ENCODE data around the gene CDT1. TPM values are rescaled to one million over a fixed set of nuclear protein-coding genes. Genes with fewer than 3 reads are reported as not detected.

CDT1 gene
- total RNA-seq, 1 experiment from 2014 or later = 74.1 TPM

GRCh38 chr16:88839745-88840599 is 36.4 kb downstream of the CDT1 start:
- no peak overlapping the region for H3K9ac ChIP-seq (ENCODE audit: extremely low read depth, insufficient read length, low read length)
- H3K23me2 ChIP-seq (ENCODE audit: insufficient read length, low read depth, low read length, poor library complexity, severe bottlenecking) = no peaks in the 10 kb centered on the region
- no peak for TF ChIP-seq CTCF (conservative IDR thresholded peaks at IDR 0.05)
- no peak overlapping the region for H2BK20ac ChIP-seq (ENCODE audit: low read depth, low read length, poor library complexity, severe bottlenecking)
- H4K8ac ChIP-seq (replicated peaks; ENCODE audit: insufficient read length, low read depth, low read length) = no peak overlapping the region
- H3K4me2 ChIP-seq (ENCODE audit: insufficient read depth, insufficient read length, low read length) = no peak overlapping the region
- H3K9me3 Mint-ChIP-seq = no peaks in the 10 kb centered on the region
- H3K79me2 ChIP-seq (ENCODE audit: insufficient read depth, low read length) = no peaks in the 10 kb centered on the region
- no peak overlapping the region for H2BK12ac ChIP-seq (ENCODE audit: insufficient read length, low read depth, low read length)
- no peaks in the 10 kb centered on the region for H3K9me3 ChIP-seq (ENCODE audit: control insufficient read depth, low read depth, low read length)
- no peak overlapping the region for H3K4ac ChIP-seq (ENCODE audit: low read depth, low read length)
- no CpG with 5 or more reads among the region's 24 CpGs for WGBS (ENCODE audit: extremely low coverage, insufficient read length, low lambda C conversion rate)
- H3K27ac Mint-ChIP-seq = no peak overlapping the region
- DNase-seq = no peak
- H3K79me1 ChIP-seq (ENCODE audit: insufficient read depth, low read depth, low read length, poor library complexity, severe bottlenecking) = no peaks in the 10 kb centered on the region
- H3K4me3 Mint-ChIP-seq = no peak overlapping the region; a peak in 1 of 5 replicates
- no peak overlapping the region for H2AK5ac ChIP-seq (ENCODE audit: insufficient read length, low read length)
- no peak overlapping the region for H4K5ac ChIP-seq (ENCODE audit: insufficient read length, low read depth, low read length)
- no peak overlapping the region for H3K27ac ChIP-seq (ENCODE audit: insufficient read length, low read depth, low read length)
- no peak overlapping the region for H3K14ac ChIP-seq (ENCODE audit: insufficient read depth, low read length)
- H3K36me3 Mint-ChIP-seq (ENCODE audit: insufficient read depth in 1 of 3, low read depth in 3 of 3) = peaks cover 4 to 15% (median 13%) of the 10 kb centered on the region in 3 experiments; a peak in 6 of 7 replicates
- H3K4me1 Mint-ChIP-seq = no peaks in the 10 kb centered on the region
- H2BK15ac ChIP-seq (ENCODE audit: low read depth, low read length) = no peak overlapping the region
- H3K23ac ChIP-seq (ENCODE audit: insufficient read length, low read depth, low read length) = no peak overlapping the region
- no peak overlapping the region for H2BK5ac ChIP-seq (ENCODE audit: insufficient read length, low read length)
- no peak overlapping the region for H3T11ph ChIP-seq (ENCODE audit: low read length)
- no peaks in the 10 kb centered on the region for H4K20me1 ChIP-seq (ENCODE audit: control insufficient read depth, insufficient read depth, insufficient read length)
- no peak overlapping the region for H2BK120ac ChIP-seq (ENCODE audit: low read depth, low read length, poor library complexity, severe bottlenecking)
- H3K27me3 ChIP-seq (ENCODE audit: insufficient read depth, low read length) = no peaks in the 10 kb centered on the region
- no peak overlapping the region for H3K56ac ChIP-seq (ENCODE audit: insufficient read length, low read depth, low read length)
- H3K4me1 ChIP-seq (ENCODE audit: insufficient read depth, low read length) = no peaks in the 10 kb centered on the region
- no peak overlapping the region for H3K18ac ChIP-seq (ENCODE audit: insufficient read length, low read depth, low read length)
- H2AFZ ChIP-seq (ENCODE audit: low read length) = no peak overlapping the region
- no peak overlapping the region for H4K91ac ChIP-seq (ENCODE audit: insufficient read length, low read depth, low read length)
- no peaks in the 10 kb centered on the region for H3K27me3 Mint-ChIP-seq (ENCODE audit: low read depth)

Data from H9 (cell line).